Measurements from ENCODE around the gene STK39.

Gene STK39

DNA sequence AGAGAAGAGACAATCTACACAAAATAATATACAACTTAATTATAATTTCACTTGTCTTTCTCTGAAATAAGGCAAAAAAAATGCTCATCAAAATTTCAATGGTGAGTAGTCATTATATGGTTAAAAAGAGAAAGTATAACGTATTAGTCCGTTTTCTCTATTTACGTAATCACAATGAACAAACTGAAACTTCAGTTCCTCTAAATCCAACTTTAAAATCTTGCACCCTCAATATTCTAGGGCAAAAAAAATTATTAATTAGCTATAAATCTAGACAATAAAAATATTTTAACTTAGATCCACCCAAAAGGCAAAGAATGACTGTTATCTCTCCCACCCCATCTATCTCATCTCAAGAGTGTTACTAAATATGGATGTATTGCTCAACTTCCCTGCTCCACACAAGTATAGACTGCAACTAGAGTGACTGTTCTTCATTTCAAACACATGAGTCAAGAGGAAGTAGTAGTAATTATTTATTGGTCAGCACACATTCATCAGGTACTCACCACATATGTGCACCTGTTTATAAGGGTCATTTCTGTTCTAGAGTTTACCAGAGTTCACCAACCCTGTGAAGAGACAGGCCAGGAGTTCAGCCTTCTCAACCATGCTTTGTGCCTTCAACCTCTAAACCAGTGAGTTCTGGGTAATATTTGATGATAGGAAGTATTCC, 36.4 kb downstream of the STK39 start:
- Histone ChIP-seq H3K4me1 (ENCODE audit: control insufficient read depth, insufficient read depth, low read length) (no peaks in the 10 kb centered on the region), H3K9me3 (ENCODE audit: control insufficient read depth, low read length) (no peaks in the 10 kb centered on the region), H3K27me3 (ENCODE audit: control insufficient read depth, insufficient read depth, low read length, poor library complexity, severe bottlenecking) (no peaks in the 10 kb centered on the region), H3K4me3 (ENCODE audit: insufficient read depth, low read depth, low read length) (no peak overlapping the region), H3K36me3 (ENCODE audit: control insufficient read depth, insufficient read depth, low read length) (no peaks in the 10 kb centered on the region), H3K27ac (ENCODE audit: insufficient read depth, low read depth, low read length, poor library complexity, severe bottlenecking) (no peak overlapping the region)
- WGBS, 2 experiments: 100% methylated on average over 3 of the region's 3 CpGs; no CpG with 5 or more reads in 1 of the 2 experiments

GRCh38 chr2:168210216-168210894, 37.0 kb downstream of the STK39 start:
- Histone ChIP-seq H3K36me3 (ENCODE audit: control insufficient read depth, insufficient read depth, low read length) (no peaks in the 10 kb centered on the region), H3K9me3 (ENCODE audit: control insufficient read depth, low read length) (no peaks in the 10 kb centered on the region), H3K27ac (ENCODE audit: insufficient read depth, low read depth, low read length, poor library complexity, severe bottlenecking) (no peak overlapping the region), H3K4me3 (ENCODE audit: insufficient read depth, low read depth, low read length) (no peak overlapping the region), H3K27me3 (ENCODE audit: control insufficient read depth, insufficient read depth, low read length, poor library complexity, severe bottlenecking) (no peaks in the 10 kb centered on the region), H3K4me1 (ENCODE audit: control insufficient read depth, insufficient read depth, low read length) (no peaks in the 10 kb centered on the region)
- 91 to 96% methylated on average over 9 of the region's 9 CpGs for WGBS, 2 experiments

- no peaks in the 10 kb centered on the region for H3K4me1 ChIP-seq (ENCODE audit: control insufficient read depth, insufficient read depth, low read length)
- no peaks in the 10 kb centered on the region for H3K27me3 ChIP-seq (ENCODE audit: control insufficient read depth, insufficient read depth, low read length, poor library complexity, severe bottlenecking)
- no peak overlapping the region for H3K4me3 ChIP-seq (ENCODE audit: insufficient read depth, low read depth, low read length)
- 92 to 94% methylated on average over 2 of the region's 2 CpGs for WGBS, 2 experiments
- H3K9me3 ChIP-seq (ENCODE audit: control insufficient read depth, low read length): no peaks in the 10 kb centered on the region
- no peaks in the 10 kb centered on the region for H3K36me3 ChIP-seq (ENCODE audit: control insufficient read depth, insufficient read depth, low read length)
- no peak overlapping the region for H3K27ac ChIP-seq (ENCODE audit: insufficient read depth, low read depth, low read length, poor library complexity, severe bottlenecking)
Measured at GRCh38 chr2:168208652-168209051, 38.7 kb downstream of the STK39 start.

- H3K9me3 ChIP-seq (ENCODE audit: control insufficient read depth, low read length): no peaks in the 10 kb centered on the region
- H3K4me3 ChIP-seq (ENCODE audit: insufficient read depth, low read depth, low read length): no peak overlapping the region
- H3K27me3 ChIP-seq (ENCODE audit: control insufficient read depth, insufficient read depth, low read length, poor library complexity, severe bottlenecking): no peaks in the 10 kb centered on the region
- H3K27ac ChIP-seq (ENCODE audit: insufficient read depth, low read depth, low read length, poor library complexity, severe bottlenecking): no peak overlapping the region
- H3K4me1 ChIP-seq (ENCODE audit: control insufficient read depth, insufficient read depth, low read length): no peaks in the 10 kb centered on the region
- WGBS, 2 experiments: 92 to 96% methylated on average over 2 of the region's 3 CpGs
- no peaks in the 10 kb centered on the region for H3K36me3 ChIP-seq (ENCODE audit: control insufficient read depth, insufficient read depth, low read length)
Measured at GRCh38 chr2:168207851-168208250, 39.5 kb downstream of the STK39 start.

- Histone ChIP-seq H3K9me3 (ENCODE audit: control insufficient read depth, low read length) (no peaks in the 10 kb centered on the region), H3K4me3 (ENCODE audit: insufficient read depth, low read depth, low read length) (no peak overlapping the region), H3K27me3 (ENCODE audit: control insufficient read depth, insufficient read depth, low read length, poor library complexity, severe bottlenecking) (no peaks in the 10 kb centered on the region), H3K4me1 (ENCODE audit: control insufficient read depth, insufficient read depth, low read length) (no peaks in the 10 kb centered on the region), H3K27ac (ENCODE audit: insufficient read depth, low read depth, low read length, poor library complexity, severe bottlenecking) (no peak overlapping the region), H3K36me3 (ENCODE audit: control insufficient read depth, insufficient read depth, low read length) (no peaks in the 10 kb centered on the region)
- WGBS, 2 experiments: 76 to 78% methylated on average over 15 of the region's 15 CpGs
Measured at GRCh38 chr2:168203762-168204693, 43.4 kb downstream of the STK39 start.

GRCh38 chr2:168201584-168202116, 45.7 kb downstream of the STK39 start:
- H3K27me3 ChIP-seq (ENCODE audit: control insufficient read depth, insufficient read depth, low read length, poor library complexity, severe bottlenecking): no peaks in the 10 kb centered on the region
- no peaks in the 10 kb centered on the region for H3K9me3 ChIP-seq (ENCODE audit: control insufficient read depth, low read length)
- no peaks in the 10 kb centered on the region for H3K4me1 ChIP-seq (ENCODE audit: control insufficient read depth, insufficient read depth, low read length)
- H3K36me3 ChIP-seq (ENCODE audit: control insufficient read depth, insufficient read depth, low read length): no peaks in the 10 kb centered on the region
- no peak overlapping the region for H3K27ac ChIP-seq (ENCODE audit: insufficient read depth, low read depth, low read length, poor library complexity, severe bottlenecking)
- no peak overlapping the region for H3K4me3 ChIP-seq (ENCODE audit: insufficient read depth, low read depth, low read length)
- WGBS, 2 experiments: 89 to 94% methylated on average over 5 of the region's 5 CpGs

DNA sequence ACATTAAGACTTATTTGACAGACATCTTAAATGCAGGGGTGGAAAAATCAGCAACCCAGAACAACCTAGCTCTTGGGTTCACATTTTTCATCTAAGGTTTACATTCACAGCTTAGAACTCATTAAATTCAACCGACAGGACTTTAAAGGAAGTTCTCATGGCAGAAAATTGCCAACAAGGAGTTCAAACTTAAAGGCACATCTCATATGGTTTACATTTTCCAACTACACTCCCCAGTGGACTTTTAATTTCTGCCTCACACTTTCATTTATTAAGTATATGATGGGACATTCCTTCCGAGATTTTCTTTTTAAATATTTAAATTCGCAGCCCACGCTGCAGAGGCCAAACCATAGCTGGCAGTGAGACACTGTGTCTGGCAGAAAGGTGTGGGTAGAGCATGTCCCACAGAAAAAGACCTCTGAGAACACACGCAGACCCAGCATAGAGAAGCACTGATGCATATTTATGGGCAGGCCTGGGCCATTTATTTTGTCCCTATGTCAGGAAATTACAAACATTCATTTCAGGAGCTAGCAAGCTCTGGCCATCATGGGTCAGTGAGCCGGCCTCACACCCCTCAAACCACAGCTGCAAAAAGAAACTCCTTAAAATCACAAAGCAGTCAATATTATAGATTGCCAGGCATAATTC, 46.3 kb downstream of the STK39 start:
- WGBS, 2 experiments: 89 to 96% methylated on average over 6 of the region's 6 CpGs
- Histone ChIP-seq H3K9me3 (ENCODE audit: control insufficient read depth, low read length) (no peaks in the 10 kb centered on the region), H3K27ac (ENCODE audit: insufficient read depth, low read depth, low read length, poor library complexity, severe bottlenecking) (no peak overlapping the region), H3K4me3 (ENCODE audit: insufficient read depth, low read depth, low read length) (no peak overlapping the region), H3K4me1 (ENCODE audit: control insufficient read depth, insufficient read depth, low read length) (no peaks in the 10 kb centered on the region), H3K36me3 (ENCODE audit: control insufficient read depth, insufficient read depth, low read length) (no peaks in the 10 kb centered on the region), H3K27me3 (ENCODE audit: control insufficient read depth, insufficient read depth, low read length, poor library complexity, severe bottlenecking) (no peaks in the 10 kb centered on the region)

DNA sequence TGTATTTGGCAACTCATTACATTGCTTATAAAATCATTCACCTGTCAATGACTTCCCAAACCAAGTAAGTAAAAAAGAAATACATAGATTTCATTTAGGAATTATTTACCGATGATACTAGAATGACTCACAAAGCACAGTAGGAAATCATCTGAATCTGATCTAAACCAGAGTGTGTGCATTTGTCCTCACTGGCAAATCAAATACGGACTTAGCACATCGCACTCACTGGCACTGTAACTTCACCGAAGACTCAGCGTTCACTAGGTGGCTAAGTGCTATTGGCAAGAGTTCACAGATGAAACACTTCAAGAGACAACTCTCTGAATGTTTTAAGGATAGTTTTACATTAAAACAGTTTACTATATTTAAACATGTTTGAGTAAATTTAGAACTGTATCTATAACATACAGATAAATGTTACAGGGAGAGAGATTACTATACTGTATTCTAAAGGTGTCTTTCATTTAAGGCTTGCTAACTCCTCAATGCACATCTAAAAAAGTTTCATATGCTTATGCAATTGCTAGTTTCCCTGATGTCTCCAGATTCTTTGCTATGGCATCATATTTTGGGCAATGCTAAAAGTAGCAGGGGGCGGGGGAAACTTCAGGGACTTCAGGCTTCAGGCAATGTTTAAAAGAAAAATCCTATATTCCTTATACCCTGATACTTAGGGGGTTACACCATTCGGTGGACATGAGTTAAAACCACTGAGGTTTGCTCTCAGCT, 48.8 kb downstream of the STK39 start:
- Histone ChIP-seq H3K9me3 (ENCODE audit: control insufficient read depth, low read length) (no peaks in the 10 kb centered on the region), H3K27ac (ENCODE audit: insufficient read depth, low read depth, low read length, poor library complexity, severe bottlenecking) (no peak overlapping the region), H3K4me3 (ENCODE audit: insufficient read depth, low read depth, low read length) (no peak overlapping the region), H3K4me1 (ENCODE audit: control insufficient read depth, insufficient read depth, low read length) (no peaks in the 10 kb centered on the region), H3K27me3 (ENCODE audit: control insufficient read depth, insufficient read depth, low read length, poor library complexity, severe bottlenecking) (no peaks in the 10 kb centered on the region), H3K36me3 (ENCODE audit: control insufficient read depth, insufficient read depth, low read length) (no peaks in the 10 kb centered on the region)
- WGBS, 2 experiments: 94 to 97% methylated on average over 7 of the region's 7 CpGs

GRCh38 chr2:168196764-168197180, 50.6 kb downstream of the STK39 start:
- Histone ChIP-seq H3K9me3 (ENCODE audit: control insufficient read depth, low read length) (no peaks in the 10 kb centered on the region), H3K27me3 (ENCODE audit: control insufficient read depth, insufficient read depth, low read length, poor library complexity, severe bottlenecking) (no peaks in the 10 kb centered on the region), H3K36me3 (ENCODE audit: control insufficient read depth, insufficient read depth, low read length) (no peaks in the 10 kb centered on the region), H3K4me3 (ENCODE audit: insufficient read depth, low read depth, low read length) (no peak overlapping the region), H3K4me1 (ENCODE audit: control insufficient read depth, insufficient read depth, low read length) (peaks cover 9% of the 10 kb centered on the region), H3K27ac (ENCODE audit: insufficient read depth, low read depth, low read length, poor library complexity, severe bottlenecking) (no peak overlapping the region)
- 95% methylated on average over 4 of the region's 4 CpGs for WGBS, 2 experiments

Data from ectodermal cell (in vitro differentiated cells).